ENCODE measurements around the gene TIMM8A. TPM values are rescaled to one million over a fixed set of nuclear protein-coding genes. Genes with fewer than 3 reads are reported as not detected.

The TIMM8A gene
- total RNA-seq, 2 donors from 2014 or later, result 5.3 to 5.7 TPM

GRCh38 chrX:101386542-101386885, 38.0 kb upstream of the TIMM8A start:
- no peak for ATAC-seq

GRCh38 chrX:101385795-101386541, 37.4 kb upstream of the TIMM8A start, which contains the start of gene BTK:
Gene BTK, minus strand, starts transcription at chrX:101386191. Its CDS starts 10,907 bp downstream, at chrX:101375284.
- Histone ChIP-seq H3K9me3 (no peaks in the 10 kb centered on the region), H3K4me1 (no peaks in the 10 kb centered on the region), H3K27me3 (no peaks in the 10 kb centered on the region), H3K4me3 (no peak within 1 kb of the TSS), H3K27ac (peak within 1 kb of the TSS in 1 of 4 donors; percentile 18), H3K36me3 (replicated peaks in 1 of 2; ENCODE audit: insufficient read depth in 1 of 2, low read depth in 2 of 2) (no peaks in the 10 kb centered on the region)
- ATAC-seq (no peak), DNase-seq (peak in 1 of 4 donors; percentile 15)
- TF ChIP-seq CTCF (IDR thresholded peaks at IDR 0.05) (no peak), POLR2A (IDR thresholded peaks at IDR 0.05) (no peak)
- intact Hi-C loops (cut with DNase I), result no loop called here
- WGBS, 2 donors, result 60 to 71% methylated on average over 9 of the region's 9 CpGs

More at GRCh38 chrX:101386542-101386885, 38.0 kb upstream of the TIMM8A start:
- intact Hi-C loops (cut with DNase I), result no loop called here
- H3K4me3 ChIP-seq, result no peak overlapping the region
- 39 to 55% methylated on average over 6 of the region's 6 CpGs for WGBS, 2 donors
- TF ChIP-seq POLR2A (IDR thresholded peaks at IDR 0.05) (no peak), CTCF (IDR thresholded peaks at IDR 0.05) (no peak)
- DNase-seq, result no peak
- no peaks in the 10 kb centered on the region for H3K9me3 ChIP-seq
- H3K27ac ChIP-seq, result peak overlapping the region in 1 of 4 donors; percentile 18
- no peaks in the 10 kb centered on the region for H3K36me3 ChIP-seq (replicated peaks in 1 of 2; ENCODE audit: insufficient read depth in 1 of 2, low read depth in 2 of 2)
- no peaks in the 10 kb centered on the region for H3K27me3 ChIP-seq
- peaks cover under 1% of the 10 kb centered on the region for H3K4me1 ChIP-seq

- H3K27ac ChIP-seq, result no peak overlapping the region
- 79 to 81% methylated on average over 7 of the region's 7 CpGs for WGBS, 2 donors
- TF ChIP-seq CTCF (IDR thresholded peaks at IDR 0.05), result no peak
- no peak for TF ChIP-seq POLR2A (IDR thresholded peaks at IDR 0.05)
- no peak overlapping the region for H3K4me3 ChIP-seq
- ATAC-seq, result no peak
- no peak for DNase-seq
- no peaks in the 10 kb centered on the region for H3K27me3 ChIP-seq
- H3K4me1 ChIP-seq, result no peaks in the 10 kb centered on the region
- no peaks in the 10 kb centered on the region for H3K36me3 ChIP-seq (replicated peaks in 1 of 2; ENCODE audit: insufficient read depth in 1 of 2, low read depth in 2 of 2)
- intact Hi-C loops (cut with DNase I), result no loop called here
- H3K9me3 ChIP-seq, result no peaks in the 10 kb centered on the region
Measured at GRCh38 chrX:101385026-101385684, 36.6 kb upstream of the TIMM8A start.

GRCh38 chrX:101383679-101384205, 35.2 kb upstream of the TIMM8A start:
- H3K27me3 ChIP-seq, result no peaks in the 10 kb centered on the region
- 47 to 70% methylated on average over 4 of the region's 4 CpGs for WGBS, 2 donors
- no peaks in the 10 kb centered on the region for H3K9me3 ChIP-seq
- no peak overlapping the region for H3K4me3 ChIP-seq
- no peaks in the 10 kb centered on the region for H3K4me1 ChIP-seq
- H3K27ac ChIP-seq, result no peak overlapping the region
- TF ChIP-seq CTCF (IDR thresholded peaks at IDR 0.05) (no peak), POLR2A (IDR thresholded peaks at IDR 0.05) (no peak)
- DNase-seq (no peak), ATAC-seq (no peak)
- intact Hi-C loops (cut with DNase I), result no loop called here
- H3K36me3 ChIP-seq (replicated peaks in 1 of 2; ENCODE audit: insufficient read depth in 1 of 2, low read depth in 2 of 2), result no peaks in the 10 kb centered on the region

Measured in body of pancreas (tissue), 4 donors.